Measurements from ENCODE around the gene THSD7B.

Gene THSD7B

DNA sequence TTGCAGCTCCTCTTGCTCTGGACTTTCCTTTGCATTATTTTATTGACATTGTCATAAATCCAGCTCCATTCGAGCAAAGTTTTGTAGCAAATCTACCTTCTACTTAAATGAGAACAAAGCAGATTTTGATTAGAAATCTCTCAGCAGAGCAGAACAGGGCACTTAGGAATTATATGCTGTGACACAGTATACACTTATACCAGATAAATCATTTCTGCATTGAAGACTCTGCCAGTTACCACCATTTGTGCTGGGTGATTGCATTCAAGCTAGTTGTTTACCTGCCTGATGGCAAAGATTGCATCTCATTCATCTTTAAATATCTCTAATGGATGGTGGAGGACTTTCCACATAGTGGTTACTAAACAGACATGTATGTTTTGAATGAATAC is 757.3 kb downstream of the THSD7B start:
- H3K4me1 ChIP-seq (ENCODE audit: insufficient read depth, low read length, poor library complexity, severe bottlenecking), result no peaks in the 10 kb centered on the region
- no peak overlapping the region for H3K4me3 ChIP-seq (ENCODE audit: low read length, poor library complexity, severe bottlenecking)
- H3K79me2 ChIP-seq (ENCODE audit: insufficient read depth, low read length), result no peaks in the 10 kb centered on the region
- no peak overlapping the region for H3K9ac ChIP-seq (ENCODE audit: low read depth, low read length, poor library complexity, severe bottlenecking)
- H2AFZ ChIP-seq (ENCODE audit: low read length), result no peak overlapping the region
- no peaks in the 10 kb centered on the region for H3K9me2 ChIP-seq (replicated peaks; ENCODE audit: low read depth, low read length)
- H3K27me3 ChIP-seq (ENCODE audit: insufficient read depth, low read length, poor library complexity, severe bottlenecking), result no peaks in the 10 kb centered on the region
- no peaks in the 10 kb centered on the region for H3K36me3 ChIP-seq (ENCODE audit: insufficient read depth, low read length)
- no peak for TF ChIP-seq EZH2phosphoT487 (IDR thresholded peaks at IDR 0.05; ENCODE audit: borderline replicate concordance)
- TF ChIP-seq, protein P1, sequence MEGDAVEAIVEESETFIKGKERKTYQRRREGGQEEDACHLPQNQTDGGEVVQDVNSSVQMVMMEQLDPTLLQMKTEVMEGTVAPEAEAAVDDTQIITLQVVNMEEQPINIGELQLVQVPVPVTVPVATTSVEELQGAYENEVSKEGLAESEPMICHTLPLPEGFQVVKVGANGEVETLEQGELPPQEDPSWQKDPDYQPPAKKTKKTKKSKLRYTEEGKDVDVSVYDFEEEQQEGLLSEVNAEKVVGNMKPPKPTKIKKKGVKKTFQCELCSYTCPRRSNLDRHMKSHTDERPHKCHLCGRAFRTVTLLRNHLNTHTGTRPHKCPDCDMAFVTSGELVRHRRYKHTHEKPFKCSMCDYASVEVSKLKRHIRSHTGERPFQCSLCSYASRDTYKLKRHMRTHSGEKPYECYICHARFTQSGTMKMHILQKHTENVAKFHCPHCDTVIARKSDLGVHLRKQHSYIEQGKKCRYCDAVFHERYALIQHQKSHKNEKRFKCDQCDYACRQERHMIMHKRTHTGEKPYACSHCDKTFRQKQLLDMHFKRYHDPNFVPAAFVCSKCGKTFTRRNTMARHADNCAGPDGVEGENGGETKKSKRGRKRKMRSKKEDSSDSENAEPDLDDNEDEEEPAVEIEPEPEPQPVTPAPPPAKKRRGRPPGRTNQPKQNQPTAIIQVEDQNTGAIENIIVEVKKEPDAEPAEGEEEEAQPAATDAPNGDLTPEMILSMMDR (conservative IDR thresholded peaks at IDR 0.05; ENCODE audit: low read length), result no peak
- no peaks in the 10 kb centered on the region for H4K20me1 ChIP-seq (ENCODE audit: insufficient read depth, low read length, poor library complexity, severe bottlenecking)
- no peak overlapping the region for H3K4me2 ChIP-seq (ENCODE audit: low read depth, low read length, poor library complexity, severe bottlenecking)
- H3F3A ChIP-seq (ENCODE audit: low read depth), result no peaks in the 10 kb centered on the region
- no peaks in the 10 kb centered on the region for H3K9me3 ChIP-seq (ENCODE audit: insufficient read depth, low read depth, low read length)

DNA sequence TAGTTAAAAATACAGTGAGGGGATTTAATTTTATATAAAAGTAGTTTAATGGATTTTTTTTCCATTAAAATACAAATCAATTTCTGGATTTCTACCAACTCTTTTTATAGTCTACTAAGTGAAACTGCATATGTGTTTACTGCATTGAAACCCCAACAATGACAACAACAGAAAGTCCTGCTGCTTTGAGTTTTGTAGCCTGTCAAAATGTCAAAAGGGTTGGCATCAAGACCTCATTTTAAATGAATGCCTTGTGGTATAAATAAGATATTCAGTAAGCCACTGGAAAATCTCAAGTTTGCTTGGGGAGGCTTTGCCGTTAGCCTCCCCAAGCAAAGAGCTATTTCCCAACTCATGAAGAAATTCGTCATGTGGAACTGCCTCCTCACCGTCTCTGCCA is 758.6 kb downstream of the THSD7B start:
- Histone ChIP-seq H2AFZ (ENCODE audit: low read length) (no peak overlapping the region), H3K79me2 (ENCODE audit: insufficient read depth, low read length) (no peaks in the 10 kb centered on the region), H3K4me1 (ENCODE audit: insufficient read depth, low read length, poor library complexity, severe bottlenecking) (no peaks in the 10 kb centered on the region), H3K27me3 (ENCODE audit: insufficient read depth, low read length, poor library complexity, severe bottlenecking) (no peaks in the 10 kb centered on the region), H4K20me1 (ENCODE audit: insufficient read depth, low read length, poor library complexity, severe bottlenecking) (no peaks in the 10 kb centered on the region), H3K4me2 (ENCODE audit: low read depth, low read length, poor library complexity, severe bottlenecking) (no peak overlapping the region), H3K36me3 (ENCODE audit: insufficient read depth, low read length) (no peaks in the 10 kb centered on the region), H3K4me3 (ENCODE audit: low read length, poor library complexity, severe bottlenecking) (no peak overlapping the region), H3K9me3 (ENCODE audit: insufficient read depth, low read depth, low read length) (no peaks in the 10 kb centered on the region), H3K9me2 (replicated peaks; ENCODE audit: low read depth, low read length) (no peaks in the 10 kb centered on the region), H3K9ac (ENCODE audit: low read depth, low read length, poor library complexity, severe bottlenecking) (no peak overlapping the region), H3F3A (ENCODE audit: low read depth) (no peaks in the 10 kb centered on the region)
- TF ChIP-seq EZH2phosphoT487 (IDR thresholded peaks at IDR 0.05; ENCODE audit: borderline replicate concordance), result no peak
- TF ChIP-seq, protein P1 (conservative IDR thresholded peaks at IDR 0.05; ENCODE audit: low read length), result no peak

DNA sequence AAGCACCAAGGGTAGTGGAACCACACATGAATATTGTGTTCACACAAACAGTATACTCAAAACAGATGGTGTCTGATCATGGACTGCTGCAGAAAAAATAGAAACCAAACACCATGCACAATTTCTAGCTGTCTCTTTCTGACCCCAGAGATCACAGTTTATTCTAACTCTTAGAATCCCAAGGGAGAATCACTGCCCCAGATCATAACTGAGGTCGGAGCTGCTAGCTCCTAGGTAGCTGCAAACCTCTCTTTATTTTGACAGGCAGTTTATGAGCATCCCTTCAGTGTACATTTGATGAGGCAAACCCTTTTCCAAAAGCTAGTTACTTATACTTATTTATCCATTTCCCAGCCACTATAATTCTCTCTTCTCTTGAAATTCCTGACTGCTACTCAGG is 759.8 kb downstream of the THSD7B start:
- Histone ChIP-seq H3K9me3 (ENCODE audit: insufficient read depth, low read depth, low read length) (no peaks in the 10 kb centered on the region), H4K20me1 (ENCODE audit: insufficient read depth, low read length, poor library complexity, severe bottlenecking) (no peaks in the 10 kb centered on the region), H3K9me2 (replicated peaks; ENCODE audit: low read depth, low read length) (no peaks in the 10 kb centered on the region), H2AFZ (ENCODE audit: low read length) (no peak overlapping the region), H3K4me1 (ENCODE audit: insufficient read depth, low read length, poor library complexity, severe bottlenecking) (no peaks in the 10 kb centered on the region), H3F3A (ENCODE audit: low read depth) (no peaks in the 10 kb centered on the region), H3K4me2 (ENCODE audit: low read depth, low read length, poor library complexity, severe bottlenecking) (no peak overlapping the region), H3K9ac (ENCODE audit: low read depth, low read length, poor library complexity, severe bottlenecking) (no peak overlapping the region), H3K27me3 (ENCODE audit: insufficient read depth, low read length, poor library complexity, severe bottlenecking) (no peaks in the 10 kb centered on the region), H3K79me2 (ENCODE audit: insufficient read depth, low read length) (no peaks in the 10 kb centered on the region), H3K36me3 (ENCODE audit: insufficient read depth, low read length) (no peaks in the 10 kb centered on the region), H3K4me3 (ENCODE audit: low read length, poor library complexity, severe bottlenecking) (no peak overlapping the region)
- TF ChIP-seq, protein P1 (conservative IDR thresholded peaks at IDR 0.05; ENCODE audit: low read length), result no peak

Data from Loucy (cell line).